ENCODE measurements around the gene FBXO48. TPM values are rescaled to one million over a fixed set of nuclear protein-coding genes. Genes with fewer than 3 reads are reported as not detected.

FBXO48 gene
- total and polyA plus RNA-seq, 10 of the 15 experiments (the other 5 are each of a cell fraction or from before 2014, with no cell fraction given) = 0.56 to 2.3 (median 1.2) TPM

GRCh38 chr2:68423966-68424650 is 43.0 kb downstream of the FBXO48 start (continued):
- TF ChIP-seq REST (IDR thresholded peaks at IDR 0.05; ENCODE audit: low read depth, low read length) = no peak
- peak; percentile 99 for TF ChIP-seq MTA2 (IDR thresholded peaks at IDR 0.05; ENCODE audit: low read depth)
- no peak for TF ChIP-seq ZNF207 (IDR thresholded peaks at IDR 0.05; ENCODE audit: borderline replicate concordance)
- TF ChIP-seq, protein P1, sequence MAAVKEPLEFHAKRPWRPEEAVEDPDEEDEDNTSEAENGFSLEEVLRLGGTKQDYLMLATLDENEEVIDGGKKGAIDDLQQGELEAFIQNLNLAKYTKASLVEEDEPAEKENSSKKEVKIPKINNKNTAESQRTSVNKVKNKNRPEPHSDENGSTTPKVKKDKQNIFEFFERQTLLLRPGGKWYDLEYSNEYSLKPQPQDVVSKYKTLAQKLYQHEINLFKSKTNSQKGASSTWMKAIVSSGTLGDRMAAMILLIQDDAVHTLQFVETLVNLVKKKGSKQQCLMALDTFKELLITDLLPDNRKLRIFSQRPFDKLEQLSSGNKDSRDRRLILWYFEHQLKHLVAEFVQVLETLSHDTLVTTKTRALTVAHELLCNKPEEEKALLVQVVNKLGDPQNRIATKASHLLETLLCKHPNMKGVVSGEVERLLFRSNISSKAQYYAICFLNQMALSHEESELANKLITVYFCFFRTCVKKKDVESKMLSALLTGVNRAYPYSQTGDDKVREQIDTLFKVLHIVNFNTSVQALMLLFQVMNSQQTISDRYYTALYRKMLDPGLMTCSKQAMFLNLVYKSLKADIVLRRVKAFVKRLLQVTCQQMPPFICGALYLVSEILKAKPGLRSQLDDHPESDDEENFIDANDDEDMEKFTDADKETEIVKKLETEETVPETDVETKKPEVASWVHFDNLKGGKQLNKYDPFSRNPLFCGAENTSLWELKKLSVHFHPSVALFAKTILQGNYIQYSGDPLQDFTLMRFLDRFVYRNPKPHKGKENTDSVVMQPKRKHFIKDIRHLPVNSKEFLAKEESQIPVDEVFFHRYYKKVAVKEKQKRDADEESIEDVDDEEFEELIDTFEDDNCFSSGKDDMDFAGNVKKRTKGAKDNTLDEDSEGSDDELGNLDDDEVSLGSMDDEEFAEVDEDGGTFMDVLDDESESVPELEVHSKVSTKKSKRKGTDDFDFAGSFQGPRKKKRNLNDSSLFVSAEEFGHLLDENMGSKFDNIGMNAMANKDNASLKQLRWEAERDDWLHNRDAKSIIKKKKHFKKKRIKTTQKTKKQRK (IDR thresholded peaks at IDR 0.05; ENCODE audit: low read depth, low read length) = no peak
- TF ChIP-seq NR2C1 (IDR thresholded peaks at IDR 0.05) = peak; percentile 57; the same call in 1 of the 2 replicates
- peak; percentile 85 for TF ChIP-seq JUND (IDR thresholded peaks at IDR 0.05; ENCODE audit: low read depth, low read length)
- TF ChIP-seq NBN (IDR thresholded peaks at IDR 0.05) = peak; percentile 99
- TF ChIP-seq SIN3A (IDR thresholded peaks at IDR 0.05; ENCODE audit: low read depth, low read length) = no peak
- TF ChIP-seq NR2F1 (conservative IDR thresholded peaks at IDR 0.05) = peak; percentile 100
- TF ChIP-seq NFIC (IDR thresholded peaks at IDR 0.05; ENCODE audit: low read depth, low read length) = peak; percentile 94
- TF ChIP-seq E2F4 (IDR thresholded peaks at IDR 0.05; ENCODE audit: low read depth, low read length) = no peak
- TF ChIP-seq CHD2 (IDR thresholded peaks at IDR 0.05; ENCODE audit: borderline replicate concordance, low read depth, low read length) = peak; percentile 76; the same call in 1 of the 2 replicates
- TF ChIP-seq MYB (IDR thresholded peaks at IDR 0.05; ENCODE audit: borderline replicate concordance, low read depth, low read length) = 0 out of 2 replicates have a peak, but pooled peaks have one; percentile 77
- TF ChIP-seq POLR2A (IDR thresholded peaks at IDR 0.05; ENCODE audit: low read depth, low read length) = no peak
- TF ChIP-seq YY1 (IDR thresholded peaks at IDR 0.05; ENCODE audit: low read depth, low read length) = 0 out of 2 replicates have a peak, but pooled peaks have one; percentile 40
- TF ChIP-seq, protein P2, sequence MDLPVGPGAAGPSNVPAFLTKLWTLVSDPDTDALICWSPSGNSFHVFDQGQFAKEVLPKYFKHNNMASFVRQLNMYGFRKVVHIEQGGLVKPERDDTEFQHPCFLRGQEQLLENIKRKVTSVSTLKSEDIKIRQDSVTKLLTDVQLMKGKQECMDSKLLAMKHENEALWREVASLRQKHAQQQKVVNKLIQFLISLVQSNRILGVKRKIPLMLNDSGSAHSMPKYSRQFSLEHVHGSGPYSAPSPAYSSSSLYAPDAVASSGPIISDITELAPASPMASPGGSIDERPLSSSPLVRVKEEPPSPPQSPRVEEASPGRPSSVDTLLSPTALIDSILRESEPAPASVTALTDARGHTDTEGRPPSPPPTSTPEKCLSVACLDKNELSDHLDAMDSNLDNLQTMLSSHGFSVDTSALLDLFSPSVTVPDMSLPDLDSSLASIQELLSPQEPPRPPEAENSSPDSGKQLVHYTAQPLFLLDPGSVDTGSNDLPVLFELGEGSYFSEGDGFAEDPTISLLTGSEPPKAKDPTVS (IDR thresholded peaks at IDR 0.05; ENCODE audit: low read depth, low read length) = no peak
- TF ChIP-seq YBX1 (IDR thresholded peaks at IDR 0.05) = no peak
- TF ChIP-seq ZZZ3 (IDR thresholded peaks at IDR 0.05; ENCODE audit: control insufficient read depth, insufficient read length, low read depth) = no peak
- no peak for TF ChIP-seq ZNF274 (IDR thresholded peaks at IDR 0.05; ENCODE audit: insufficient read depth, insufficient read length)
- peak; percentile 52; the same call in 2 of the 3 replicates for TF ChIP-seq POU2F2 (IDR thresholded peaks at IDR 0.05; ENCODE audit: borderline replicate concordance, low read depth, low read length)
- no peak for TF ChIP-seq IRF5 (IDR thresholded peaks at IDR 0.05; ENCODE audit: borderline replicate concordance)
